GM18517 (cell line): ENCODE data around the gene SEC31B.

Experiments
- ATAC-seq: cut with Tn5 transposase; IDR thresholded peaks from one replicate; pipeline ENCODE4 v1.9.1; 2021; ENCODE audit warnings: mild to moderate bottlenecking, moderate library complexity; ENCODE audit not compliant: unreplicated experiment

SEC31B gene

GRCh38 chr10:100519311-100520051 lies at the start of gene SEC31B:
TSS of gene SEC31B (minus strand) at chr10:100519861. CDS start at chr10:100516952, 2,909 bp downstream.
- ATAC-seq, result no peak

GRCh38 chr10:100568912-100569311 lies 49.3 kb upstream of the SEC31B start:
- ATAC-seq, result no peak

- no peak for ATAC-seq
Observed at GRCh38 chr10:100567826-100568225, 48.2 kb upstream of the SEC31B start.

- ATAC-seq, result no peak
Observed at GRCh38 chr10:100567249-100567648, 47.6 kb upstream of the SEC31B start.

- ATAC-seq, result no peak
Observed at GRCh38 chr10:100566561-100566960, 46.9 kb upstream of the SEC31B start.

- ATAC-seq, result no peak
Observed at GRCh38 chr10:100565206-100565985, 45.7 kb upstream of the SEC31B start.

- no peak for ATAC-seq
Observed at GRCh38 chr10:100562008-100562672, 42.5 kb upstream of the SEC31B start.

- no peak for ATAC-seq
Observed at GRCh38 chr10:100561005-100561404, 41.3 kb upstream of the SEC31B start.

GRCh38 chr10:100560248-100560647 lies 40.6 kb upstream of the SEC31B start:
- ATAC-seq, result no peak

- no peak for ATAC-seq
Observed at GRCh38 chr10:100554902-100555301, 35.2 kb upstream of the SEC31B start.

- no peak for ATAC-seq
Observed at GRCh38 chr10:100553929-100554328, 34.3 kb upstream of the SEC31B start.

- ATAC-seq, result no peak
Observed at GRCh38 chr10:100551738-100552137, 32.1 kb upstream of the SEC31B start.

- ATAC-seq, result no peak
Observed at GRCh38 chr10:100551196-100551595, 31.5 kb upstream of the SEC31B start.

GRCh38 chr10:100544950-100545349 lies 25.3 kb upstream of the SEC31B start:
- no peak for ATAC-seq

- ATAC-seq, result no peak
Observed at GRCh38 chr10:100537475-100537874, 17.8 kb upstream of the SEC31B start.

GRCh38 chr10:100535715-100536353 lies 16.2 kb upstream of the SEC31B start, which contains the start of gene HIF1AN:
TSS of gene HIF1AN (plus strand) at chr10:100535943. CDS start at chr10:100535959, 16 bp downstream.
- peak; percentile 96 for ATAC-seq

GRCh38 chr10:100535338-100535714 lies 15.7 kb upstream of the SEC31B start:
- peak; percentile 20 for ATAC-seq

GRCh38 chr10:100534726-100535125 lies 15.1 kb upstream of the SEC31B start:
- ATAC-seq, result no peak

GRCh38 chr10:100531761-100532160 lies 12.1 kb upstream of the SEC31B start:
- ATAC-seq, result no peak

GRCh38 chr10:100529475-100530298 lies 10.0 kb upstream of the SEC31B start, which contains the start of gene NDUFB8:
TSS of gene NDUFB8 (minus strand) at chr10:100529871. CDS start at chr10:100529851, 20 bp downstream.
- ATAC-seq, result peak; percentile 50
